HG03095 (cell line): ENCODE results near the gene LRRC2.
"Not testable (repeated sequence)": the region's sequence is repeated elsewhere in the genome, so short reads cannot be mapped to it uniquely, and the experiment has no call there.

Experiments
- ATAC-seq: cut with Tn5 transposase; IDR thresholded peaks from one replicate; pipeline ENCODE4 v1.9.1; 2021; ENCODE audit warnings: moderate library complexity; ENCODE audit not compliant: unreplicated experiment

The LRRC2 gene

GRCh38 chr3:46536758-46537157, 29.3 kb downstream of the LRRC2 start:
- ATAC-seq: no peak

GRCh38 chr3:46535746-46536145, 30.4 kb downstream of the LRRC2 start:
- no peak for ATAC-seq

GRCh38 chr3:46533091-46533490, 33.0 kb downstream of the LRRC2 start:
- no peak for ATAC-seq

DNA sequence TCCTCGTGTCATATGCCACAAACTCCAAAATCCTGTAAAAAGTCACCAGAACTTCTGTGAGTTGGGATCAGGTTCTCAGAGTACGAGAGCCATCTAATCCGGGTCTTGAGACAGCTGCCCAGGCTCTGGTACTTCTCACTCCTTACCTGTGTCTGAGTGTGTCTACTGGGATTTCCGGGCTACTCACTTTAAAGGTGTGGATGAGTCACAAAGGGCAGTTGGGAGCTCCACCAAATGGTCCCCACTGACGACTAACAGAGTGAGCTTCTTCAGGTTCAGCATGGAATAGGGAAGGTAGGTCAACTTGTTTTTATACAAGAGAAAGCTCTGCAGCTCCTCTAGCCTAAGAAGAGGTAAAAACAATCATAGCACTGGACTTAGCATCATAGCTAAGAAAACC, 38.9 kb downstream of the LRRC2 start:
- ATAC-seq: no peak

DNA sequence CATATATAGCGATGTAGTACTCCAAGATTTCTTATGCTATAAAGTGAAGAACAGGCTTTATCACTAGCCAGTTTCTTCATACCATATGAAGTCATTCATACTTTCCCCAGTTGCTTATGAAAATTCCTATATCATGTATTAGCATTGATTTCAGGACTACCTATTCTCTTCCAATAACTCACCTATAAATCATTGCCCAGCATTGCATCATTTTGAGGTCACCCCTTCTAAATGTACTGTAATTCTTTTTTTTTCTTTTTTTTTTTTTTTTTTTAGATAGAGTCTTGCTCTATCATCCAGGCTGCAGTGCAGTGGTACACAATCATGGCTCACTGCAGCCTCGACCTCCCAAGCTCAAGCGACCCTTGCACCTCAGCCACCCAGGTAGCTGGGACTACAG, 41.3 kb downstream of the LRRC2 start:
- ATAC-seq: no peak

- no peak for ATAC-seq
Observed at GRCh38 chr3:46524008-46524407, 42.1 kb downstream of the LRRC2 start.

DNA sequence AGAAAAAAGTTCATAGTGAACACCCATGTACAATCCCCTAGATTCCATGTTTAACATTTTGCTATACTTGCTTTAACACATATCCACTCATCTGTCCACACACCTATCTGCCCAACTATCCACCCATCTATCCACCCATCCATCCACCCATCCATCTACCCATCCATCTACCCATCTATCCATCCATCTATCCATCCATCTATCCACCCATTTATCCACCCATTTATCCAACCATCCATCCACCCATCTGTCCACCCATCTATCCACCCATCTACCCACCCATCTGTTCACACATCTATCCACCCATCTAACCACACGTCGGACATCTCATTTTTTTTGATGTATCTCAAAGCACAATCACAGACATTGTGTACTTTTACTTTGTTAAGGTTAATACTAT, 42.5 kb downstream of the LRRC2 start:
- ATAC-seq: no peak

- ATAC-seq: not testable (repeated sequence)
Observed at GRCh38 chr3:46522201-46522600, 43.9 kb downstream of the LRRC2 start.

- ATAC-seq: no peak
Observed at GRCh38 chr3:46521096-46521495, 45.0 kb downstream of the LRRC2 start.

DNA sequence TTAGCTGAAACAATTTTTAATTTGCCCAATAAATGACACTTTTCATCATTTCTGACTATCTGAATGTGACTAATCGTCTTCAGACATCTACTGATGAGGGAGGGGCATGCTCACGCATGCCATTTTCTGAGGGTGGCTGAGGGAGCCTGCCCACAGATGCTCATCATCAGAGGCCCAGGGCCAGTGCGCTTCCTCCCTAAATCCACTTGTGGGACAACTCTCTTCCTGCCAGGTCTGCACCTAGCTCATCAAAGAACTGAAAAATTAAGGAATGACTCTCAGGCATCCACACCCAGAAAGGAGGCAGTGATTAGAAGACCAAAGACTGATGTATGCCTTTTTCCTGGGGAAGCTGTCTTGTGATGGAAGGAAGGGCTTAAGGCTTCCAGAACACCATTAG, 45.6 kb downstream of the LRRC2 start:
- ATAC-seq: no peak

DNA sequence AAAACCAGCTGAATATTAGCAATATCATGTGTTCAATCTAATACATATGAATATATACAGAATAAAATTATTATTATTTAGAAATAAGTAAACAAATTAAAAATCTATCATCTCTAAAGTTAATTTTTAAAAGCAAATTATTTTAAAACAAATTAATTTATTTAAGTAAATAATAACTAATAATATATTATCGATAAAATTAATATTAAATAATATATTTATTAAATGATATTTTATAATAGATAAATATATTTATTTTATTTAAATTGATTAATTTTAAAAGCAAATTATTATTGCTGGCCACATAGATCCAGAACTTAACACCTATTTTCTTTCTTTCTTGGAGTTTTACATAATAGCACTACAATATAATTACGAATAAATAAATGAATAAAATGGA, 46.1 kb downstream of the LRRC2 start:
- ATAC-seq: no peak

GRCh38 chr3:46517784-46518181, 48.3 kb downstream of the LRRC2 start:
- no peak for ATAC-seq

- no peak for ATAC-seq
Observed at GRCh38 chr3:46517016-46517783, 48.9 kb downstream of the LRRC2 start.

- ATAC-seq: no peak
Observed at GRCh38 chr3:46516521-46516920, 49.6 kb downstream of the LRRC2 start.

- no peak for ATAC-seq
Observed at GRCh38 chr3:46512191-46512749, 53.8 kb downstream of the LRRC2 start.

- ATAC-seq: no peak
Observed at GRCh38 chr3:46509661-46510187, 56.4 kb downstream of the LRRC2 start.

- ATAC-seq: no peak
Observed at GRCh38 chr3:46508850-46509591, 57.1 kb downstream of the LRRC2 start.

DNA sequence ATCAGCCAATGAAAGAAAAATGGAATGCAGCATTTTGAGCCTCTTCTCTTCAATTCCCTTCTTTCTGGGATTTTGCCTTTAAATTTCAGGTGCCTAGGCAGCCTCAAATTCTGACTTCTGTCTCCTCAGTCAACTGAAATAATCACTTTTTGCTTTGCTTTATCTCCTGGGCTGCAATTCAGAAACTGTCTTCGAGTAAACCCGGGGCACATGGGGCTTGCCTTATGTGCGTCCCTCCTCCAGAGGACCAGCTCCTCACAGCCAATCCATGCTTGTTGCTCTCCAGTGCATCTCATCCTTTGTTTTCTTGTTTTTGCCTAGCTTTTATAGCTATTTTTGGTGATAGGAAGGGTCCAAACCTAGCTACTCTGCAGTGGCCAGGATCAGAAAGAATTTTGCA, 59.6 kb downstream of the LRRC2 start:
- ATAC-seq: no peak

- ATAC-seq: no peak
Observed at GRCh38 chr3:46505953-46506352, 60.1 kb downstream of the LRRC2 start.

GRCh38 chr3:46504789-46505188, 61.3 kb downstream of the LRRC2 start:
- ATAC-seq: no peak

GRCh38 chr3:46503200-46503874, 62.8 kb downstream of the LRRC2 start:
- ATAC-seq: no peak
